Natural killer cell treated with Interleukin-12 subunit alpha and Interleukin-12 subunit beta and Interleukin-15 and Interleukin-18, amount 100 ng/mL, for 72 hours (primary cell): Measurements from ENCODE around the gene METTL15. TPM values are rescaled to one million over a fixed set of nuclear protein-coding genes. Genes with fewer than 3 reads are reported as not detected.
"Not testable (repeated sequence)": the region's sequence is repeated elsewhere in the genome, so short reads cannot be mapped to it uniquely, and the experiment has no call there.

Source experiments
- ATAC-seq, 2 donors: fragments of 150-1000 bp; cut with Tn5 transposase in 1 of 2; sonication (Bioruptor Pico), chemical (Tn5 transposase) in 1 of 2; 2 replicates each; pipeline ENCODE4 v1.10.0; 2021
- DNase-seq: peaks from one replicate; pipeline ENCODE4 v3.0.0; 2022; ENCODE audit warnings: low spot score
- H3K27ac Mint-ChIP-seq, 2 donors: 1 replicate in 1 of 2; 2 replicates in 1 of 2; pipeline ENCODE4 v1.8.0; 2022; ENCODE audit warnings: mixed read lengths in 2 of 2, mild to moderate bottlenecking in 1 of 2, moderate library complexity in 1 of 2
- H3K27me3 Mint-ChIP-seq, 2 donors: 1 replicate in 1 of 2; 2 replicates in 1 of 2; pipeline ENCODE4 v1.8.0; 2022; ENCODE audit warnings: mixed read lengths in 2 of 2
- H3K36me3 Mint-ChIP-seq: one replicate; pipeline ENCODE4 v1.8.0; 2022; ENCODE audit warnings: mixed read lengths
- H3K4me1 Mint-ChIP-seq, 2 donors: 1 replicate in 1 of 2; 2 replicates in 1 of 2; pipeline ENCODE4 v1.8.0; 2022; ENCODE audit warnings: low read depth in 2 of 2, mixed read lengths in 2 of 2, mild to moderate bottlenecking in 1 of 2
- H3K4me3 Mint-ChIP-seq: one replicate; pipeline ENCODE4 v1.8.0; 2022; ENCODE audit warnings: mixed read lengths
- H3K9me3 Mint-ChIP-seq: 2 replicates; pipeline ENCODE4 v1.8.0; 2022; ENCODE audit warnings: mixed read lengths
- total RNA-seq, 2 donors: library from RNA; stranded (reverse); gene quantifications; one replicate each; pipeline ENCODE4 v1.2.3, GENCODE V29; 2022

The METTL15 gene
- total RNA-seq, 2 donors from 2014 or later: 15.7 to 16.6 TPM

GRCh38 chr11:28170759-28171158 is 62.6 kb downstream of the METTL15 start:
- Mint-ChIP-seq H3K4me1 (peaks cover 9 to 22% of the 10 kb centered on the region in 2 donors), H3K27me3 (no peaks in the 10 kb centered on the region), H3K36me3 (no peaks in the 10 kb centered on the region), H3K9me3 (no peaks in the 10 kb centered on the region), H3K4me3 (no peak overlapping the region), H3K27ac (no peak overlapping the region)
- DNase-seq: no peak
- ATAC-seq: no peak

GRCh38 chr11:28176351-28176750 is 68.2 kb downstream of the METTL15 start:
- no peak for ATAC-seq
- Mint-ChIP-seq H3K4me3 (no peak overlapping the region), H3K4me1 (no peaks in the 10 kb centered on the region), H3K36me3 (no peaks in the 10 kb centered on the region), H3K27ac (no peak overlapping the region), H3K9me3 (no peaks in the 10 kb centered on the region), H3K27me3 (no peaks in the 10 kb centered on the region)
- DNase-seq: no peak

- Mint-ChIP-seq H3K36me3 (peaks cover 11% of the 10 kb centered on the region), H3K4me3 (no peak overlapping the region), H3K27me3 (no peaks in the 10 kb centered on the region), H3K27ac (no peak overlapping the region), H3K4me1 (no peaks in the 10 kb centered on the region), H3K9me3 (peaks cover 3% of the 10 kb centered on the region)
- no peak for ATAC-seq
- no peak for DNase-seq
Observed at GRCh38 chr11:28195449-28195848, 87.3 kb downstream of the METTL15 start.

- Mint-ChIP-seq H3K27ac (no peak overlapping the region), H3K9me3 (no peaks in the 10 kb centered on the region), H3K27me3 (no peaks in the 10 kb centered on the region), H3K4me3 (no peak overlapping the region), H3K4me1 (peaks cover 2 to 6% of the 10 kb centered on the region in 2 donors), H3K36me3 (peaks cover 5% of the 10 kb centered on the region)
- DNase-seq (no peak), ATAC-seq (no peak)
Observed at GRCh38 chr11:28209906-28210305, 101.7 kb downstream of the METTL15 start.

GRCh38 chr11:28222063-28222462 is 113.9 kb downstream of the METTL15 start:
- H3K27me3 Mint-ChIP-seq, DNase-seq, H3K4me3 Mint-ChIP-seq, ATAC-seq, H3K27ac Mint-ChIP-seq, H3K9me3 Mint-ChIP-seq: not testable (repeated sequence)
- peaks cover 12% of the 10 kb centered on the region for H3K36me3 Mint-ChIP-seq
- H3K4me1 Mint-ChIP-seq: peaks cover 13 to 20% of the 10 kb centered on the region in 2 donors

GRCh38 chr11:28223577-28223976 is 115.4 kb downstream of the METTL15 start:
- DNase-seq: no peak
- Mint-ChIP-seq H3K4me1 (peaks cover 13 to 17% of the 10 kb centered on the region in 2 donors), H3K27ac (no peak overlapping the region), H3K9me3 (no peaks in the 10 kb centered on the region), H3K27me3 (no peaks in the 10 kb centered on the region), H3K36me3 (peaks cover 4% of the 10 kb centered on the region), H3K4me3 (no peak overlapping the region)
- ATAC-seq: no peak

- Mint-ChIP-seq H3K4me1 (peaks cover 12 to 17% of the 10 kb centered on the region in 2 donors), H3K4me3 (no peak overlapping the region), H3K27ac (no peak overlapping the region), H3K27me3 (no peaks in the 10 kb centered on the region), H3K36me3 (peaks cover 4% of the 10 kb centered on the region), H3K9me3 (no peaks in the 10 kb centered on the region)
- no peak for DNase-seq
- no peak for ATAC-seq
Observed at GRCh38 chr11:28223994-28224393, 115.8 kb downstream of the METTL15 start.

GRCh38 chr11:28227460-28227859 is 119.3 kb downstream of the METTL15 start:
- Mint-ChIP-seq H3K27me3 (no peaks in the 10 kb centered on the region), H3K4me3 (no peak overlapping the region), H3K9me3 (no peaks in the 10 kb centered on the region), H3K4me1 (peaks cover 4 to 9% of the 10 kb centered on the region in 2 donors), H3K27ac (peak overlapping the region in 1 of 2 donors; percentile 5), H3K36me3 (peaks cover 5% of the 10 kb centered on the region)
- ATAC-seq (no peak), DNase-seq (no peak)

- DNase-seq (no peak), ATAC-seq (no peak)
- Mint-ChIP-seq H3K4me3 (no peak overlapping the region), H3K27me3 (no peaks in the 10 kb centered on the region), H3K9me3 (no peaks in the 10 kb centered on the region), H3K36me3 (peaks cover 5% of the 10 kb centered on the region), H3K4me1 (peaks cover 4 to 5% of the 10 kb centered on the region in 2 donors), H3K27ac (no peak overlapping the region)
Observed at GRCh38 chr11:28228196-28228895, 120.2 kb downstream of the METTL15 start.

- H3K27me3 Mint-ChIP-seq: no peaks in the 10 kb centered on the region
- H3K9me3 Mint-ChIP-seq: no peaks in the 10 kb centered on the region
- H3K27ac Mint-ChIP-seq: no peak overlapping the region
Observed at GRCh38 chr11:28231475-28231874, 123.3 kb downstream of the METTL15 start.

GRCh38 chr11:28232649-28233048 is 124.5 kb downstream of the METTL15 start:
- no peak for DNase-seq
- Mint-ChIP-seq H3K27me3 (no peaks in the 10 kb centered on the region), H3K27ac (no peak overlapping the region), H3K4me3 (no peak overlapping the region), H3K36me3 (peaks cover 11% of the 10 kb centered on the region), H3K9me3 (peaks cover 2% of the 10 kb centered on the region), H3K4me1 (peaks cover 0 to 2% of the 10 kb centered on the region in 2 donors)
- no peak for ATAC-seq

More at GRCh38 chr11:28231475-28231874, 123.3 kb downstream of the METTL15 start:
- DNase-seq: no peak
- ATAC-seq: no peak
- Mint-ChIP-seq H3K4me1 (peaks cover 4 to 5% of the 10 kb centered on the region in 2 donors), H3K4me3 (no peak overlapping the region), H3K36me3 (peaks cover 5% of the 10 kb centered on the region)

GRCh38 chr11:28241760-28242159 is 133.6 kb downstream of the METTL15 start:
- Mint-ChIP-seq H3K9me3 (peaks cover 5% of the 10 kb centered on the region), H3K27me3 (no peaks in the 10 kb centered on the region), H3K27ac (no peak overlapping the region), H3K4me3 (no peak overlapping the region), H3K36me3 (peaks cover 18% of the 10 kb centered on the region), H3K4me1 (peaks cover 7 to 8% of the 10 kb centered on the region in 2 donors)
- ATAC-seq: no peak
- DNase-seq: no peak

GRCh38 chr11:28242596-28242995 is 134.4 kb downstream of the METTL15 start:
- Mint-ChIP-seq H3K27me3 (no peaks in the 10 kb centered on the region), H3K36me3 (peaks cover 11% of the 10 kb centered on the region), H3K4me3 (no peak overlapping the region), H3K4me1 (peaks cover 6 to 7% of the 10 kb centered on the region in 2 donors), H3K9me3 (peaks cover 3% of the 10 kb centered on the region), H3K27ac (no peak overlapping the region)
- DNase-seq (no peak), ATAC-seq (no peak)

GRCh38 chr11:28243061-28243460 is 134.9 kb downstream of the METTL15 start:
- DNase-seq (no peak), ATAC-seq (no peak)
- H3K27ac Mint-ChIP-seq: no peak overlapping the region
- H3K27me3 Mint-ChIP-seq: no peaks in the 10 kb centered on the region
- peaks cover 11% of the 10 kb centered on the region for H3K36me3 Mint-ChIP-seq
- H3K9me3 Mint-ChIP-seq: peaks cover 3% of the 10 kb centered on the region
- no peak overlapping the region for H3K4me3 Mint-ChIP-seq
- H3K4me1 Mint-ChIP-seq: peaks cover 6 to 7% of the 10 kb centered on the region in 2 donors

- no peak for DNase-seq
- Mint-ChIP-seq H3K27me3 (no peaks in the 10 kb centered on the region), H3K27ac (no peak overlapping the region), H3K4me1 (peaks cover 6 to 7% of the 10 kb centered on the region in 2 donors), H3K36me3 (peaks cover 11% of the 10 kb centered on the region), H3K4me3 (no peak overlapping the region), H3K9me3 (peaks cover 3% of the 10 kb centered on the region)
- no peak for ATAC-seq
Observed at GRCh38 chr11:28243581-28243980, 135.4 kb downstream of the METTL15 start.
